GM12864 (cell line): Measurements from ENCODE around the gene TRAIP.
"Not testable (repeated sequence)": the region's sequence is repeated elsewhere in the genome, so short reads cannot be mapped to it uniquely, and the experiment has no call there.

ENCODE experiments used
- DNase-seq: peaks from one replicate; pipeline ENCODE4 v3.0.0-alpha.2; 2011; ENCODE audit warnings: low read depth
- H3K4me3 ChIP-seq: 2 replicates; pipeline ENCODE4 v1.5.1; 2011; ENCODE audit warnings: mild to moderate bottlenecking, low read depth, low read length, control low read depth
- CTCF ChIP-seq: IDR thresholded peaks from 2 replicates; pipeline ENCODE4 v1.5.1; 2011; ENCODE audit warnings: low read depth, mild to moderate bottlenecking, moderate library complexity, low read length, control low read depth, inconsistent platforms; ENCODE audit errors: missing control alignments

Gene TRAIP

GRCh38 chr3:49856181-49857005 lies at the start of gene TRAIP:
Gene TRAIP (minus strand): TSS chr3:49856564. CDS start chr3:49856453, 111 bp downstream.
- H3K4me3 ChIP-seq: peak within 1 kb of the TSS; percentile 66
- DNase-seq: peak; percentile 83
- TF ChIP-seq CTCF: no peak

- DNase-seq: not testable (repeated sequence)
- peak overlapping the region; percentile 53; the same call in 1 of the 2 replicates for H3K4me3 ChIP-seq
These were observed 48.1 kb upstream of the TRAIP start for GRCh38 chr3:49904448-49904847.

- TF ChIP-seq CTCF: no peak
- peak; percentile 77 for DNase-seq
- H3K4me3 ChIP-seq: peak within 1 kb of the TSS; percentile 53
These were observed 47.4 kb upstream of the TRAIP start, which contains the start of gene MST1R for GRCh38 chr3:49903451-49904424. Gene MST1R (minus strand): TSS chr3:49903873. CDS start chr3:49903609, 264 bp downstream.

- no peak for DNase-seq
- TF ChIP-seq CTCF: no peak
- no peak overlapping the region for H3K4me3 ChIP-seq
These were observed 46.4 kb upstream of the TRAIP start for GRCh38 chr3:49902511-49903345.

GRCh38 chr3:49901366-49902339 lies 45.3 kb upstream of the TRAIP start:
- no peak for DNase-seq
- no peak for TF ChIP-seq CTCF

GRCh38 chr3:49900491-49901153 lies 44.3 kb upstream of the TRAIP start:
- DNase-seq: no peak
- no peak for TF ChIP-seq CTCF
- no peak overlapping the region for H3K4me3 ChIP-seq

More at GRCh38 chr3:49901366-49902339, 45.3 kb upstream of the TRAIP start:
- no peak overlapping the region for H3K4me3 ChIP-seq
